MCF 10A (cell line): Measurements from ENCODE around the gene BCAS3. TPM values are rescaled to one million over a fixed set of nuclear protein-coding genes. Genes with fewer than 3 reads are reported as not detected.

Source experiments
- BruUV-seq: library from RNA; stranded (reverse); fragments of 400-500 nt; replicated peaks from 2 replicates; lab custom pipeline; 2021; lab: Mats Ljungman, UMichigan
- CTCF ChIA-PET: fragments of 300-600 bp; sonication (Branson Sonifier 250); formaldehyde crosslinking; extraction: SDS; loops from one replicate; lab custom pipeline; 2021; ENCODE audit warnings: antibody characterized with exemption, inconsistent platforms; lab: Yijun Ruan, JAX
- POLR2A ChIA-PET: fragments of 300-600, 350-650 bp; sonication (Branson Sonifier 250); formaldehyde crosslinking; extraction: SDS; loops from one replicate; lab custom pipeline; 2020; ENCODE audit warnings: antibody characterized with exemption, inconsistent platforms; lab: Yijun Ruan, JAX
- DNase-seq: peaks from one replicate; pipeline ENCODE4 v3.0.0-alpha.2; 2018; ENCODE audit not compliant: unreplicated experiment
- H3K27ac Mint-ChIP-seq: one replicate; pipeline ENCODE4 v1.8.0; 2022; ENCODE audit warnings: mild to moderate bottlenecking, low read depth, mixed read lengths; ENCODE audit not compliant: unreplicated experiment
- H3K27me3 Mint-ChIP-seq: one replicate; pipeline ENCODE4 v1.8.0; 2022; ENCODE audit warnings: mixed read lengths; ENCODE audit not compliant: insufficient read depth, unreplicated experiment
- H3K36me3 Mint-ChIP-seq: one replicate; pipeline ENCODE4 v1.8.0; 2022; ENCODE audit warnings: mild to moderate bottlenecking, moderate library complexity, mixed read lengths; ENCODE audit not compliant: insufficient read depth, unreplicated experiment
- H3K4me1 Mint-ChIP-seq: one replicate; pipeline ENCODE4 v1.8.0; 2022; ENCODE audit warnings: mixed read lengths; ENCODE audit not compliant: insufficient read depth, unreplicated experiment
- H3K4me3 Mint-ChIP-seq: one replicate; pipeline ENCODE4 v1.8.0; 2022; ENCODE audit warnings: mild to moderate bottlenecking, moderate library complexity, mixed read lengths; ENCODE audit not compliant: unreplicated experiment
- H3K9me3 Mint-ChIP-seq: one replicate; pipeline ENCODE4 v1.8.0; 2022; ENCODE audit warnings: mixed read lengths; ENCODE audit not compliant: unreplicated experiment
- intact Hi-C: fragments of 100-400 bp; cut with micrococcal nuclease; formaldehyde crosslinking; loops from 2 replicates; pipeline ENCODE4 v1.14.1; 2022
- total RNA-seq: library from RNA; stranded (reverse); gene quantifications from 2 replicates; pipeline ENCODE4 v1.2.3, GENCODE V29; 2022
- TF ChIP-seq, protein P1 (sequence below): fragments of 200-600 bp; IDR thresholded peaks from one replicate; pipeline ENCODE4 v1.8.0; 2022; ENCODE audit warnings: antibody characterized with exemption, mild to moderate bottlenecking; ENCODE audit not compliant: unreplicated experiment

The BCAS3 gene
- total RNA-seq, 1 experiment from 2014 or later: 14.6 TPM

DNA sequence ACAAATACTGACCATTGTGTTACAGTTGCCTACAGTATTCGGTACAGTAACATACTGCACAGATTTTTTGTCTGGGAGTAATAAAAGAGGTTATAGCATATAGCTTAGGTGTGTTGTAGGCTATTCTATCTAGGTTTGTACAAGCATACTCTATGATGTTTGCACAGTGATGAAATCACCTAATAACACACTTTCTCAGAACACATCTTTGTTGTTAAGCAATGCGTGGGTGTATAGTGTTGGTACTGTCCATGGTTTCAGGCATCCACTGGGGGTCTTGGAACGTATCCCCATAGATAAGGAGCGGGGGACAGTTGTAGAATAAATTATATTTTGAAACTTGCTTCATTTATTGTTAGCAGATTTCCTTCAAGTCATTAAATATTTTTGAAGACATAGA lies 428.7 kb downstream of the BCAS3 start:
- TF ChIP-seq, protein P1, sequence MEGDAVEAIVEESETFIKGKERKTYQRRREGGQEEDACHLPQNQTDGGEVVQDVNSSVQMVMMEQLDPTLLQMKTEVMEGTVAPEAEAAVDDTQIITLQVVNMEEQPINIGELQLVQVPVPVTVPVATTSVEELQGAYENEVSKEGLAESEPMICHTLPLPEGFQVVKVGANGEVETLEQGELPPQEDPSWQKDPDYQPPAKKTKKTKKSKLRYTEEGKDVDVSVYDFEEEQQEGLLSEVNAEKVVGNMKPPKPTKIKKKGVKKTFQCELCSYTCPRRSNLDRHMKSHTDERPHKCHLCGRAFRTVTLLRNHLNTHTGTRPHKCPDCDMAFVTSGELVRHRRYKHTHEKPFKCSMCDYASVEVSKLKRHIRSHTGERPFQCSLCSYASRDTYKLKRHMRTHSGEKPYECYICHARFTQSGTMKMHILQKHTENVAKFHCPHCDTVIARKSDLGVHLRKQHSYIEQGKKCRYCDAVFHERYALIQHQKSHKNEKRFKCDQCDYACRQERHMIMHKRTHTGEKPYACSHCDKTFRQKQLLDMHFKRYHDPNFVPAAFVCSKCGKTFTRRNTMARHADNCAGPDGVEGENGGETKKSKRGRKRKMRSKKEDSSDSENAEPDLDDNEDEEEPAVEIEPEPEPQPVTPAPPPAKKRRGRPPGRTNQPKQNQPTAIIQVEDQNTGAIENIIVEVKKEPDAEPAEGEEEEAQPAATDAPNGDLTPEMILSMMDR: no peak
- no peak for DNase-seq
- intact Hi-C loops: no loop called here
- Mint-ChIP-seq H3K9me3 (no peaks in the 10 kb centered on the region), H3K4me3 (no peak overlapping the region), H3K27ac (no peak overlapping the region), H3K27me3 (no peaks in the 10 kb centered on the region), H3K4me1 (no peaks in the 10 kb centered on the region), H3K36me3 (no peaks in the 10 kb centered on the region)
- POLR2A ChIA-PET: no interaction called here
- no TSS peak for BruUV-seq
- CTCF ChIA-PET: interaction anchor here (0.6 kb wide), 1 partner anchor 184 kb away, joined by 3 read pairs; no protein-coding TSS in a partner anchor

DNA sequence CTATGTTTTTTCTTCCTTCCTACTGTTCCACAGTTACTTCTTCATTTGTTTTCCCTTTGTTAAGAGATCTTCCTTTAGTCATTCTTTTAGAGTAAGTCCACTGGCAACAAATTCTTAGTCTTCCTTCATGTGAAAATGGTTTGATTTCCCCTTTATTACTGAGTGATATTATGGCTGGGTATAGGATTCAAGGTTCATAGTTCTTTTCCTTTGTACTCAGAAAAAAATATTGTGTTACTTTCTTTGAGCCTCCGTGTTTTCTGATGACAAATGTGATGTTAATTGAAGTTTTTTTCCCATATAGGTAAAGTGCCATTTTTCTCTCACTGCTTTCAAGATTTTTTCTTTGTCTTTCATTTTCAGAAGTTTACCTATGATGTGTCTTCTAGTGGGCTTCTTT lies 438.9 kb downstream of the BCAS3 start:
- no peak overlapping the region for H3K4me3 Mint-ChIP-seq
- no TSS peak for BruUV-seq
- H3K4me1 Mint-ChIP-seq: no peaks in the 10 kb centered on the region
- no peaks in the 10 kb centered on the region for H3K36me3 Mint-ChIP-seq
- POLR2A ChIA-PET: no interaction called here
- H3K27me3 Mint-ChIP-seq: no peaks in the 10 kb centered on the region
- intact Hi-C loops: no loop called here
- H3K9me3 Mint-ChIP-seq: no peaks in the 10 kb centered on the region
- no peak for DNase-seq
- TF ChIP-seq, protein P1: no peak
- CTCF ChIA-PET: interaction anchor here (0.7 kb wide), 1 partner anchor 15 kb away, joined by 5 read pairs; no protein-coding TSS in a partner anchor
- H3K27ac Mint-ChIP-seq: no peak overlapping the region

DNA sequence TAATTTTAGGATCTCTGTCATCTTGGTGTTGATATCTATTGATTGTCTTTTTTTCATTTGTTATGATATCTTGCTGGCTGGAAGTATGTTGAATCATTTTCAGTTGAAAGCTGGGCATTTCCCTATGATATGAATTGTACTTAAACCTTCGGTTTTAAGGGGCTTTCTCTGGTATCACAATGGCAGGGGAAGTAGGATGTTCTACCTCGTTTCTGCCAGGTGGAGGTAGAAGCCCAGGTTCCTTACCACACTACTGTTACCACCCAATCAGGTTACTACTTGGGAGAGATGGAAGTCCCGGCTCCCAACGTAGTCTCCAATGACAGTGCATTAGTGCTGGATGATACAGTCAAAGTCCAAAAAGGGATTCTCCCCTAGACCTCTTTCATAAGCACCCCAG lies 440.3 kb downstream of the BCAS3 start:
- Mint-ChIP-seq H3K27ac (no peak overlapping the region), H3K27me3 (no peaks in the 10 kb centered on the region), H3K36me3 (no peaks in the 10 kb centered on the region), H3K4me3 (no peak overlapping the region), H3K9me3 (no peaks in the 10 kb centered on the region), H3K4me1 (no peaks in the 10 kb centered on the region)
- no peak for DNase-seq
- no TSS peak for BruUV-seq
- CTCF ChIA-PET: no interaction called here
- intact Hi-C loops: no loop called here
- TF ChIP-seq, protein P1: no peak
- POLR2A ChIA-PET: interaction anchor here (1.1 kb wide), 1 partner anchor 28 kb away, joined by 3 read pairs; no protein-coding TSS in a partner anchor

DNA sequence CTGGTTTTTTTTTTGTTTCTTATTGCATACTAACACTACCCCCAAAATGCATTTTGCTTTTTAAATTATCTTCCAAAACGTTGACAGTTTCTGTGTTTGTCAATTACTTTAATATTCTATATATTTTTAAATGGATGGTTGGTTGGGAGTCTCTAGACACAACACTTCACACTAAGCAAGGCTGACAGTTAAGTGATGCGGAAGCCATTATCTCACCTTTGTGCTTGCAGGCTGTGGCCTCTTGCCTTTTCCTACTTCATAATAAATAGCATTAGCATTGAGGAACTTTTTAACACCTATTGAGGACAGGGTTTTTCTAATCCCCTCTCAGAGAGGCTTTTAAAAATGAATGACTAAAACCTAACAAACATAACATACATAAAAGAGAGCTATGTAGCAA lies 441.2 kb downstream of the BCAS3 start:
- no peaks in the 10 kb centered on the region for H3K36me3 Mint-ChIP-seq

More for the DNA sequence above, 441.2 kb downstream of the BCAS3 start:
- BruUV-seq: no TSS peak
- POLR2A ChIA-PET: interaction anchor here (0.6 kb wide), 1 partner anchor 49 kb away, joined by 3 read pairs; no protein-coding TSS in a partner anchor
- no peaks in the 10 kb centered on the region for H3K9me3 Mint-ChIP-seq
- no peak for DNase-seq
- TF ChIP-seq, protein P1: no peak
- no peak overlapping the region for H3K27ac Mint-ChIP-seq
- CTCF ChIA-PET: interaction anchor here (0.5 kb wide), 1 partner anchor 54 kb away, joined by 3 read pairs; no protein-coding TSS in a partner anchor
- intact Hi-C loops: no loop called here
- no peaks in the 10 kb centered on the region for H3K27me3 Mint-ChIP-seq
- no peak overlapping the region for H3K4me3 Mint-ChIP-seq
- H3K4me1 Mint-ChIP-seq: no peaks in the 10 kb centered on the region
